Adipocyte (in vitro differentiated cells): ENCODE data around the gene CAT.
"Not testable (repeated sequence)": the region's sequence is repeated elsewhere in the genome, so short reads cannot be mapped to it uniquely, and the experiment has no call there.

ENCODE experiments used
- DNase-seq: peaks from one replicate; pipeline ENCODE4 v3.0.0-alpha.2; 2015; ENCODE audit warnings: low read depth
- H3K27me3 ChIP-seq: replicated peaks from 2 replicates; pipeline ENCODE4 v1.7.0; 2013; ENCODE audit warnings: mild to moderate bottlenecking, low read length, moderate library complexity; ENCODE audit not compliant: control insufficient read depth, insufficient read depth
- H3K36me3 ChIP-seq: 2 replicates; pipeline ENCODE4 v1.7.0; 2013; ENCODE audit warnings: low read length, mild to moderate bottlenecking, moderate library complexity; ENCODE audit not compliant: control insufficient read depth, insufficient read depth, severe bottlenecking
- H3K4me1 ChIP-seq: 2 replicates; pipeline ENCODE4 v1.7.0; 2013; ENCODE audit warnings: mild to moderate bottlenecking, low read length, moderate library complexity; ENCODE audit not compliant: control insufficient read depth, insufficient read depth
- H3K4me3 ChIP-seq: 2 replicates; pipeline ENCODE4 v1.7.0; 2013; ENCODE audit warnings: mild to moderate bottlenecking, low read length, moderate library complexity
- H3K9ac ChIP-seq: 2 replicates; pipeline ENCODE4 v1.7.0; 2013; ENCODE audit warnings: mild to moderate bottlenecking, low read length, moderate library complexity
- H3K9me3 ChIP-seq: 2 replicates; pipeline ENCODE4 v1.7.0; 2013; ENCODE audit warnings: mild to moderate bottlenecking, low read length, moderate library complexity; ENCODE audit not compliant: control insufficient read depth

The CAT gene

DNA sequence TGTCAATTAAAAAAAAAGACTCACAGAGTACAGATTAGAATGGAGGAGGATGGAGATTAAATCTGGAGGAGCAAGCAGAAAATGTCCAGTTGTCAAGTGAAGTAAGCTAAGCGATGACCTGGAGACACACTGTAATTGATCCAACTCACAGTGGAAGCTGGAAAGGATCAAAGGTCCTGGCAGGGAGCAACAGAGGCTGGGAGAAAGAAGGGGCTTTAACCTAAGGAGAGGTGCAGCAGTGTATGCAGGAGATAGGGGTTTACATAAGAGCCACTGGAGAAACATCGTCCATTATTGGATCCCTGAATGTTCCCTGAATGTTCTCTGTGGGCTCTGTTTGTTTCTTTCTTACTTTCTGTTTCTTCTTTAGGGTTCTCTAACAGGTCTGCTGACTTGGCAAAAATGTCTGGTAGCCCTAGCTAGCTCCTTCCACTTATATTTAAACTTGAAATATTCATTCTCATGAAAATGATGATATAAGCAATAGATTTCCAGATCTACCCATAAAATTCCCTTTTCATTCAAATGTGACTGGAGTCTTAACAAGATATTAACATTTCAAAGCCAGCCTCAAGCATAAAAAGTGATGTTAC lies 30.1 kb upstream of the CAT start:
- Histone ChIP-seq H3K36me3 (no peaks in the 10 kb centered on the region), H3K27me3 (no peaks in the 10 kb centered on the region), H3K4me1 (no peaks in the 10 kb centered on the region), H3K9me3 (peaks cover 23% of the 10 kb centered on the region), H3K9ac (no peak overlapping the region), H3K4me3 (no peak overlapping the region)
- no peak for DNase-seq

DNA sequence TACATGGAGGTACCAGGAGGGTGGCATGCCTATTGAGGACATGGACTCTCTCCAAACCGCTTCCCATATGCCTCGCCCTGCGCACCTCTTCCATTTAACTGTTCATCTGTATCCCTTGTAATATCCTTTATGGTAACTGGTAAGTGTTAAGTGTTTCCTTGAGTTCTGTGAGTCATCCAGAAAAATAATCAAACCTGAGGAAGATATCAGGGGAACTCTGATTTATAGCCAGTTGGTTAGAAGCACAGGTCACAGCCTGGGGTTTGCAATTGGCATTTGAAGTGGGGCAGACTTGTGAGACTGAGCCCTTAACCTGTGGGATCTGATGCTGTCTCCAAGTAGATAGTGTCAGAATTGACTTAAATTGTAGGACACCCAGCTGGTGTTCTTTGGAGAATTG lies 27.6 kb upstream of the CAT start:
- H3K9me3 ChIP-seq = peaks cover 26% of the 10 kb centered on the region
- H3K9ac ChIP-seq = no peak overlapping the region
- no peak for DNase-seq
- H3K27me3 ChIP-seq = no peaks in the 10 kb centered on the region
- H3K36me3 ChIP-seq = no peaks in the 10 kb centered on the region
- peaks cover 5% of the 10 kb centered on the region for H3K4me1 ChIP-seq
- H3K4me3 ChIP-seq = no peak overlapping the region

DNA sequence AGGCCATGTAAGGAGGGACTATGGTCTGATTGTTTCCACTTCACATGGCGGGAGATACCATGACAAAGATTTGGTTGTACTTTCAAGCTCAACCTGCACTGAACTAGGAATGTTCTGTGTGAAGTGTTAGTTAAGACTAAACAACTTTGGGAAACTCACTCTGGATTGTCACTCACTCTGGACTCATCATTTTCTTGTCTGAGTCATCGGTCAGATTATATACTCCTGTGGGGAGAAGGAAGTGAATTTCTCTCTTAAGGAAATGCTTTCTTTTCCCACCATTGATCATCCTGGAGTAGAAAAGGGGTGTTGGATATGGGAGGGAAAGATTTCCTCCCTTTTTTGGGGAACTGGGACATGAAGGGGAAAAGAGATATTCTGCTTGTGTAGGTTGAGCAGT lies 26.9 kb upstream of the CAT start:
- Histone ChIP-seq H3K4me3 (no peak overlapping the region), H3K9ac (no peak overlapping the region), H3K27me3 (no peaks in the 10 kb centered on the region), H3K9me3 (peaks cover 26% of the 10 kb centered on the region), H3K4me1 (peaks cover 9% of the 10 kb centered on the region), H3K36me3 (no peaks in the 10 kb centered on the region)
- no peak for DNase-seq

DNA sequence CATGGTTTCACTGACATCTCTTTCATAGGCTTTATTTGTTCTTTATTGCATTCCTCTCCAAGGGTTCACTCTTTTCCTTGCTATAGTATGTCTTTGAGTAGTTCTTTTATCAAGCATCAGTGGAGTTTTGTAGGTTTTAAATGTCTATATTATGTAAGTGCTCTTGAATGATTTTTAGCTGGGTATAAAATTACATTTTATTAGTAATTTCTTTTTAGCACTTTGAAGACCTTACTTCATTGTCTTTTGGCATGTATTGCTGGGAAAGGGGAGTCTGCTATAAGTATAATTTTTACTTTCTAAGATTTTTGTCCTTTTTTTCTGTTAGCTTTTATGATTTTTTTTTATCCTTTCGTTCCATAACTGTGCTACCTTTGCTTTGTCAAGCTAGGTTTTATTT lies 25.5 kb upstream of the CAT start:
- no peak overlapping the region for H3K9ac ChIP-seq
- H3K36me3 ChIP-seq = no peaks in the 10 kb centered on the region
- peaks cover 24% of the 10 kb centered on the region for H3K4me1 ChIP-seq
- DNase-seq = no peak
- peak overlapping the region; percentile 9 for H3K4me3 ChIP-seq
- peaks cover 26% of the 10 kb centered on the region for H3K9me3 ChIP-seq
- no peaks in the 10 kb centered on the region for H3K27me3 ChIP-seq

DNA sequence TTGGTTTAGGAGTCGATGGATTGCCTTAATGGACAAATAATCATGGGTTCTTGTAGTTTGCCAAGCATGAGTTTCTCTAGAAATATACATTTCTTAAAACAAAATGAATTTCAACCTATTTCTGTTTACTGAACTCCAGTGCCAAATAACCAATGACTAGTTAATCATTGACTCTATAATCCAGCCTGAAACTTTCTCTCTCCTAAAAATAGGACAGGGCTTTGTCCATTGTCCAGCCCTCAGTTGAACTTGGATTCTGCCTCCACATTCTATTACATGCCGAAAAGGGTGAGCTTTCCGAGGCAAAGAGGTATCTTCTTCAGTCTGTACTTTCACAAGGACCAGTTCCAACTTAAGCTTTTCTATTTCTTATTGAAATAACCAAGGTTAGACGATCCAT lies 23.2 kb upstream of the CAT start:
- H3K27me3 ChIP-seq = no peaks in the 10 kb centered on the region
- H3K4me3 ChIP-seq = no peak overlapping the region
- no peak overlapping the region for H3K9ac ChIP-seq
- no peaks in the 10 kb centered on the region for H3K36me3 ChIP-seq
- peaks cover 26% of the 10 kb centered on the region for H3K9me3 ChIP-seq
- DNase-seq = no peak
- peaks cover 28% of the 10 kb centered on the region for H3K4me1 ChIP-seq

DNA sequence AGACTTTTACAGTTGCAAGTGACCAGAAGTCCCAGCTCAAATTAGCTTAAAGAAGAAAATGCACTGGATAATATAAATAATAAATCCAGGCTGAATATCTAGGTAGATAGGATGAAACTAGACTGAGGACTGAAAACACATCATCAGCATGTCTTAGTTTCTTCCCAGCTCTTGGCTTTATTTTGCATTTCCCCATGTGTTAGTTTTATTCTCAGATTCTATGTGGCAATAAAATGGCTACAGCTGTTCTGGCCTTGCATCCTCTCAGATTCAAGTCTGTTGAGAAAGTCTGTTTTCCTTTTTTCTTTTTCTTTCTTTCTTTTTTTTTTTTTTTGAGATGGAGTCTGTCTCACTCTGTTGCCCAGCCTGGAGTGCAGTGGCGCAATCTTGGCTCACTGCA lies 22.6 kb upstream of the CAT start:
- Histone ChIP-seq H3K36me3 (no peaks in the 10 kb centered on the region), H3K4me1 (peaks cover 28% of the 10 kb centered on the region), H3K9me3 (peaks cover 26% of the 10 kb centered on the region), H3K4me3 (no peak overlapping the region), H3K27me3 (no peaks in the 10 kb centered on the region), H3K9ac (no peak overlapping the region)
- no peak for DNase-seq

DNA sequence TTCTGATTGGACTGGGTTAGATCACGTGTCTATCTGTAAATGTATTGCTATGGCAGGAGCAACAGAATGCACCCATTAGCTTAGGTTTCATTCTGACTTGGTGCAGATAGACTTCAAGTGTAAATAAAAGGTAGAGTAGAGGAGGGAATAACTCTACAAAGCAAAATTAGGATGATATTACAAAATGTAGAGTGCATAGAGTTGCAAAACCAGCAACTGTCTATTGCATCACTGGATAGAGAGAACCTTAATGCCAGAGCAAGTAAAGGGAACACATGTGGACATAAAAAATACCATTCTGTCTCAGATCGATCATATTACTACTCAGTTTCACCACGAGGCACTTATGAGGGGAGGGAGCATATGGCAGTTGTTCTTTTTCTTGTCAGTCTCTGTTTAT lies 22.0 kb upstream of the CAT start:
- DNase-seq = peak; percentile 84
- H3K9me3 ChIP-seq = peaks cover 21% of the 10 kb centered on the region
- no peaks in the 10 kb centered on the region for H3K27me3 ChIP-seq
- peaks cover 28% of the 10 kb centered on the region for H3K4me1 ChIP-seq
- H3K9ac ChIP-seq = no peak overlapping the region
- H3K4me3 ChIP-seq = no peak overlapping the region
- no peaks in the 10 kb centered on the region for H3K36me3 ChIP-seq

DNA sequence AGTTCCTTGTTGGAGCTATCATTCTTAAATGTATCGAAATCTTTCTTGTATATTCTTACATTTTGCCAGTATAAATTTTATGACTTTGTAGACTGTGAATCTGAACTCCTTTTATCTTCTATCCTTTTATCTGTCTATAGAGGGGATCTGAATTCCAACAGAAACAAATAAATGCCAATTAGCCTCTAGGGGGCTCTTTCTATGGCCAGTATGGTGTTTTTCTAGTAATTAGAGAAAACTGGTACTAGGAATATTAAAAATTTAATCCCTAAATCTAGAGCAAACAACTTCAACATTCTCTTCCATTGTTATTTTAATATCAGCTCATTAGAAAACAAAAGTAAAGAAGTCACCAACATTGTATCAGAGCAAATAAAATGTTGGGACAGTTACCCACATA lies 21.5 kb upstream of the CAT start:
- peaks cover 31% of the 10 kb centered on the region for H3K4me1 ChIP-seq
- no peaks in the 10 kb centered on the region for H3K36me3 ChIP-seq
- peaks cover 16% of the 10 kb centered on the region for H3K9me3 ChIP-seq
- no peaks in the 10 kb centered on the region for H3K27me3 ChIP-seq
- H3K9ac ChIP-seq = no peak overlapping the region
- DNase-seq = no peak
- no peak overlapping the region for H3K4me3 ChIP-seq

DNA sequence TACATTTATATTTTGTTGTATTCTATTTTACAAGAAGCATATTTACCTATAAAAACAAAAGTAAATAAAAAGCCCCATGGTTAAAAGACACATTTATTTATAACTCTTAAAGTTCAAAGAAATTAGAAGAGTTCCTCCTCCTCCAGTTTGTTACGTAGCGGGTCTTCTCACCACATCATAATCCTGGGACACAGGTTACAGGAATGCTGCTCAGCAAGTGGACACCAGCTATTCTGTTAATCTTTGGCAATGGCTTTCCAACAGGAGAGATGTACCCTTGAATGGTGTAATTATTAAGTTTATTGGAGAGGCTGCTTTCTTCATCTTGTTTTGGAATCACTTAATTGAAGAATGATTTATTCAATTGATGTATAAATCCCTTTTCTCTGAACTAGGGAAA lies 19.6 kb upstream of the CAT start:
- H3K9me3 ChIP-seq = no peaks in the 10 kb centered on the region
- peaks cover 44% of the 10 kb centered on the region for H3K4me1 ChIP-seq
- H3K27me3 ChIP-seq = no peaks in the 10 kb centered on the region
- no peak for DNase-seq
- H3K4me3 ChIP-seq = no peak overlapping the region
- H3K36me3 ChIP-seq = no peaks in the 10 kb centered on the region
- no peak overlapping the region for H3K9ac ChIP-seq

DNA sequence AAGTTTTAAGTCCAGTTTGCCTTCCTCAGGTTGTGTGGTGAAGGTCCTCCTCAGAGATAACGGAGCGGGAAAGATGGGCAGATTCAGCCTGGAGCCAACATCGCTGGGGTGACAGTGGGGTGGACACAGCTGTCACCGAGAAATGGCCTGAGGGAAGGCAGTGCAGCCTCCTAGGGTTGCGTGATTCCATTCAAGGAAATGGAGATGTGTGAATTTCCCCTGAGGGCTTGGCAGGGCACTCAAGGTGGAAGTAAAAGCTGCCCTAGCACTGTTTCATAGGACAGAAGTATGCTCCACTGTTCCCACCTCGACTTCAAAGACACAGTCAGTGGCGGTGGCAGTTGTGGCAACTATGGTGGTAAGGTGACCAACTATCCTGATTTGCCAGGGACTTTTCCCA lies 15.4 kb upstream of the CAT start:
- no peak overlapping the region for H3K4me3 ChIP-seq
- no peak for DNase-seq
- H3K27me3 ChIP-seq = no peaks in the 10 kb centered on the region
- H3K4me1 ChIP-seq = peaks cover 50% of the 10 kb centered on the region
- no peak overlapping the region for H3K9ac ChIP-seq
- H3K9me3 ChIP-seq = no peaks in the 10 kb centered on the region
- no peaks in the 10 kb centered on the region for H3K36me3 ChIP-seq

DNA sequence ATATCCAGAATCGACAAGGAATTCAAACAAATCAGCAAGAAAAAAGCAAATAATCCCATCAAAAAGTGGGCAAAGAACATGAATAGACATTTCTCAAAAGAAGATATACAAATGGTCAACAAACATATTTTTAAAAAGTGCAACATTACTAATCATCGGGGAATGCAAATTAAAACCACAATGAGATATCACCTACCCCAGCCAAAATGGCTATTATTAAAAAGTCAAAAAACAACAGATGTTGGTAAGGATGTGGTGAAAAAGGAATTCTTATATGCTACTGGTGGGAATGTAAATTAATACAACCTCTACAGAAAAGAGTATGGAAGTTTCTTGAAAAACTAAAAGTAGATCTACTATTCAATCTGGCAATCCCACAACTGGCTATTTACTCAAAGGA lies 13.9 kb upstream of the CAT start:
- not testable (repeated sequence) for H3K36me3 ChIP-seq, DNase-seq, H3K4me3 ChIP-seq, H3K9ac ChIP-seq, H3K9me3 ChIP-seq, H3K27me3 ChIP-seq
- H3K4me1 ChIP-seq = peaks cover 52% of the 10 kb centered on the region

DNA sequence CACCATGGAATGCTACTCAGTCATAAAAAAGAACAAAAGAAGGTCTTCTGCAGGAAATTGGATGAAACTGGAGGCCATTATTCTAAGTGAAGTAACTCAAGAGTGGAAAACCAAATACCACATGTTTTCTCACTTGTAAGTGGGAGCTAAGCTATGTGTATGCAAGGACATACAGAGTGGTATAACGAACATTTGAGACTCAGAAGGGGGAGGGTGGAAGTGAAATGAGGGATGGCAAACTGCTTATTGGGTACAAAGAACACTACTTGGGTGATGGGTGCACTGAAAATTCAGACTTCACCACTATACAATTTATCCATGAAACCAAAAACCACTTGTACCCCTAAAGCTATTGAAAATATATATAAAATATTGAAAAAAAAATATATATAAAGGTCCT lies 13.4 kb upstream of the CAT start:
- peaks cover 52% of the 10 kb centered on the region for H3K4me1 ChIP-seq
- no peaks in the 10 kb centered on the region for H3K36me3 ChIP-seq
- no peaks in the 10 kb centered on the region for H3K27me3 ChIP-seq
- H3K9me3 ChIP-seq = no peaks in the 10 kb centered on the region
- DNase-seq = no peak
- no peak overlapping the region for H3K4me3 ChIP-seq
- no peak overlapping the region for H3K9ac ChIP-seq
